Osteocyte (in vitro differentiated cells): ENCODE results near the gene CACNA2D3. TPM values are rescaled to one million over a fixed set of nuclear protein-coding genes. Genes with fewer than 3 reads are reported as not detected.

Source experiments
- DNase-seq: peaks from one replicate; pipeline ENCODE4 v3.0.0; 2021; ENCODE audit warnings: mixed read lengths; ENCODE audit not compliant: unreplicated experiment; ENCODE audit errors: extremely low spot score
- H3K27ac Mint-ChIP-seq: one replicate; pipeline ENCODE4 v1.8.0; 2021; ENCODE audit warnings: mild to moderate bottlenecking, mixed read lengths; ENCODE audit not compliant: unreplicated experiment
- H3K27me3 Mint-ChIP-seq: one replicate; pipeline ENCODE4 v1.8.0; 2021; ENCODE audit warnings: mixed read lengths; ENCODE audit not compliant: unreplicated experiment
- H3K36me3 Mint-ChIP-seq: one replicate; pipeline ENCODE4 v1.8.0; 2021; ENCODE audit warnings: mixed read lengths; ENCODE audit not compliant: unreplicated experiment
- H3K4me1 Mint-ChIP-seq: one replicate; pipeline ENCODE4 v1.8.0; 2021; ENCODE audit warnings: mixed read lengths; ENCODE audit not compliant: unreplicated experiment
- H3K4me3 Mint-ChIP-seq: one replicate; pipeline ENCODE4 v1.8.0; 2021; ENCODE audit warnings: mild to moderate bottlenecking, moderate library complexity, mixed read lengths; ENCODE audit not compliant: unreplicated experiment
- H3K9me3 Mint-ChIP-seq: one replicate; pipeline ENCODE4 v1.8.0; 2021; ENCODE audit warnings: mixed read lengths; ENCODE audit not compliant: unreplicated experiment
- CTCF ChIP-seq: fragments of 200-600 bp; sonication (generic); IDR thresholded peaks from 2 replicates; pipeline ENCODE4 v1.5.0; 2021; ENCODE audit warnings: antibody characterized with exemption, mild to moderate bottlenecking, moderate library complexity
- total RNA-seq: library from RNA; stranded (reverse); gene quantifications from 2 replicates; pipeline ENCODE4 v1.2.1, GENCODE V29; 2021

Gene CACNA2D3
- total RNA-seq, 1 donor from 2014 or later, result 0.46 TPM

GRCh38 chr3:54366007-54366750, 243.8 kb downstream of the CACNA2D3 start:
- no peak for DNase-seq
- Mint-ChIP-seq H3K4me3 (no peak overlapping the region), H3K4me1 (no peaks in the 10 kb centered on the region), H3K27ac (no peak overlapping the region), H3K36me3 (no peaks in the 10 kb centered on the region), H3K27me3 (no peaks in the 10 kb centered on the region), H3K9me3 (peaks cover 14% of the 10 kb centered on the region)
- no peak for TF ChIP-seq CTCF

GRCh38 chr3:54366839-54367238, 244.5 kb downstream of the CACNA2D3 start:
- Mint-ChIP-seq H3K36me3 (no peaks in the 10 kb centered on the region), H3K4me1 (no peaks in the 10 kb centered on the region), H3K27ac (no peak overlapping the region), H3K27me3 (no peaks in the 10 kb centered on the region), H3K9me3 (peaks cover 9% of the 10 kb centered on the region), H3K4me3 (no peak overlapping the region)
- DNase-seq, result no peak
- TF ChIP-seq CTCF, result no peak

- no peak overlapping the region for H3K27ac Mint-ChIP-seq
- no peak overlapping the region for H3K4me3 Mint-ChIP-seq
- H3K27me3 Mint-ChIP-seq, result no peaks in the 10 kb centered on the region
- no peaks in the 10 kb centered on the region for H3K4me1 Mint-ChIP-seq
- H3K9me3 Mint-ChIP-seq, result no peaks in the 10 kb centered on the region
- H3K36me3 Mint-ChIP-seq, result no peaks in the 10 kb centered on the region
- TF ChIP-seq CTCF, result no peak
- DNase-seq, result no peak
These were observed 249.9 kb downstream of the CACNA2D3 start for GRCh38 chr3:54372232-54372631.

- TF ChIP-seq CTCF, result no peak
- Mint-ChIP-seq H3K9me3 (no peaks in the 10 kb centered on the region), H3K4me1 (no peaks in the 10 kb centered on the region), H3K36me3 (no peaks in the 10 kb centered on the region), H3K27me3 (no peaks in the 10 kb centered on the region), H3K27ac (no peak overlapping the region), H3K4me3 (no peak overlapping the region)
- DNase-seq, result no peak
These were observed 252.0 kb downstream of the CACNA2D3 start for GRCh38 chr3:54374214-54374852.

- no peaks in the 10 kb centered on the region for H3K4me1 Mint-ChIP-seq
- no peak overlapping the region for H3K4me3 Mint-ChIP-seq
- no peak for TF ChIP-seq CTCF
- no peak overlapping the region for H3K27ac Mint-ChIP-seq
- H3K27me3 Mint-ChIP-seq, result no peaks in the 10 kb centered on the region
- H3K36me3 Mint-ChIP-seq, result no peaks in the 10 kb centered on the region
- peaks cover 3% of the 10 kb centered on the region for H3K9me3 Mint-ChIP-seq
- no peak for DNase-seq
These were observed 253.9 kb downstream of the CACNA2D3 start for GRCh38 chr3:54376142-54376807.
